SH-SY5Y (cell line): ENCODE results near the gene HOXA13.

Experiments used
- GATA2 ChIP-seq: IDR thresholded peaks from 2 replicates; pipeline ENCODE4 v1.6.1; 2011; ENCODE audit warnings: mild to moderate bottlenecking, low read depth, low read length
- GATA3 ChIP-seq: IDR thresholded peaks from 2 replicates; pipeline ENCODE4 v1.6.1; 2011; ENCODE audit warnings: low read depth, mild to moderate bottlenecking, low read length, moderate library complexity

DNA sequence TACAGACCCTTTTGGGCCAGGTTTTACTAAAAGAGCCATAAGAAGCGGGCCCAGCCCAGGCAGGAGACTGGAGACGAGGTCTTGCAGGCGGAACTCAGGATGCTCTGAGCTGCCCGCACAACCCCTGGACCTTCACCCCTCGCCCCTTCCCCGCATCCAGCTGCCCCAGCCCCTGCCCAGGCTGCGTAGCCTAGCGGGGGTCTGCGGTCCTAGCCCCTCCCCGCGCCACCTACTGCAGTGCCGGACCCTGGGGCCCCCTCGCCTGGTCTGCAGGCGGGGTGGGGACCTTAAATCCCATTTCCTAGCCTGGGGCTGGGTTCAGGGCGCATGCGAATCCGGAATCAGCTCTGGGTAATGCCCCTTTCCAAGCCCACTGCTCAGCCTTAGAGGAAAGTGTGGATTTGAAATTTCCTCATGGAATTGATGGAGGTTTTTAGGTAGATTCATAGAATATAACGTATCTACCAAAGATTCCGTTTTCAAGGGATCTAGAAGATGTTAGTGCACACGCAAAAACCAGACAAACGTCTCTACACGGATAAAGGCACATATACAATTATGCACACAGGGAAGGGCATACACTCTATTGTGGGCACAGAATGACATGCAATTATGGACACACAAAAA is 47.0 kb downstream of the HOXA13 start:
- TF ChIP-seq GATA2 = no peak
- TF ChIP-seq GATA3 = no peak
